Kidney (tissue), 14 donors: ENCODE measurements around the gene SLC6A16. TPM values are rescaled to one million over a fixed set of nuclear protein-coding genes. Genes with fewer than 3 reads are reported as not detected.

Experiments used
- DNase-seq, 5 donors: peaks; one replicate each; pipeline ENCODE4 v3.0.0-alpha.2; 2013 to 2020
- FAIRE-seq: peaks from 2 replicates; lab custom pipeline; 2012; peaks lifted over from hg19 to GRCh38; lab: Jason Lieb, UNC
- H3K27ac ChIP-seq, 2 donors: one replicate each; pipeline ENCODE4 v1.7.0; 2013; ENCODE audit warnings: low read depth in 2 of 2, low read length in 2 of 2, inconsistent platforms in 1 of 2
- H3K27me3 ChIP-seq: one replicate; pipeline ENCODE4 v1.7.1; 2013; ENCODE audit warnings: low read length, inconsistent platforms; ENCODE audit not compliant: control insufficient read depth, insufficient read depth
- H3K36me3 ChIP-seq, 3 donors: one replicate each; pipeline versions ENCODE4 v1.7.0 to v1.7.1; 2013; ENCODE audit warnings: low read length in 3 of 3, control low read depth in 1 of 3, inconsistent platforms in 1 of 3; ENCODE audit not compliant: insufficient read depth in 3 of 3, control insufficient read depth in 2 of 3
- H3K4me1 ChIP-seq, 3 donors: one replicate each; pipeline versions ENCODE4 v1.7.0 to v1.7.1; 2013; ENCODE audit warnings: low read length in 3 of 3, inconsistent platforms in 1 of 3, low read depth in 1 of 3; ENCODE audit not compliant: control insufficient read depth in 2 of 3, insufficient read depth in 2 of 3
- H3K4me3 ChIP-seq, 3 donors: one replicate each; pipeline versions ENCODE4 v1.7.0 to v1.8.1; 2013; ENCODE audit warnings: low read length in 3 of 3, control low read depth in 1 of 3, inconsistent platforms in 1 of 3
- H3K9ac ChIP-seq, 3 donors: one replicate each; pipeline versions ENCODE4 v1.7.0 to v1.7.1; 2013; ENCODE audit warnings: low read length in 3 of 3, control low read depth in 1 of 3, inconsistent platforms in 1 of 3
- H3K9me3 ChIP-seq, 3 donors: one replicate each; pipeline versions ENCODE4 v1.7.0 to v1.7.1; 2013; ENCODE audit warnings: low read length in 3 of 3, control low read depth in 1 of 3, inconsistent platforms in 1 of 3; ENCODE audit not compliant: control insufficient read depth in 2 of 3, insufficient read depth in 1 of 3
- intact Hi-C: fragments of 100-400 bp; cut with DNase I; formaldehyde crosslinking; loops from one replicate; pipeline ENCODE4 v1.11.1; 2022
- polyA plus RNA-seq: library from polyadenylated mRNA; stranded (reverse); fragments of 350-450 nt; fragmentation: Illumina TruSeq; extraction: RNeasy Lipid Tissue Mini Kit (QIAGEN cat#74804); gene quantifications from one replicate; pipeline ENCODE4 v1.2.3, GENCODE V29; 2014; ENCODE audit warnings: low read depth, low replicate concordance; ENCODE audit not compliant: insufficient read depth
- total RNA-seq: library from RNA; stranded (reverse); fragmentation: NEBNext Ultra II Directional; extraction: Animal tissue kit (Norgen Biotek cat#: 25700); gene quantifications from one replicate; pipeline ENCODE4 v1.2.1, GENCODE V29; 2021
- TF ChIP-seq, protein P1 (sequence below): IDR thresholded peaks from 3 replicates; pipeline ENCODE4 v1.5.1; 2012; ENCODE audit warnings: mild to moderate bottlenecking, moderate library complexity, borderline replicate concordance; ENCODE audit not compliant: insufficient read depth; ENCODE audit errors: extremely low read depth
- donor health status: control.
- donor health status: control.
- donor health status: control.
- donor health status: control.
- donor health status: control.
- donor health status: DM: yes; HTN: yes; CAD: no.
- donor health status: Normal renal cell carcinoma (clear cell type).

Gene SLC6A16
- total and polyA plus RNA-seq, 2 donors from 2014 or later, result 1.5 to 3.7 TPM

DNA sequence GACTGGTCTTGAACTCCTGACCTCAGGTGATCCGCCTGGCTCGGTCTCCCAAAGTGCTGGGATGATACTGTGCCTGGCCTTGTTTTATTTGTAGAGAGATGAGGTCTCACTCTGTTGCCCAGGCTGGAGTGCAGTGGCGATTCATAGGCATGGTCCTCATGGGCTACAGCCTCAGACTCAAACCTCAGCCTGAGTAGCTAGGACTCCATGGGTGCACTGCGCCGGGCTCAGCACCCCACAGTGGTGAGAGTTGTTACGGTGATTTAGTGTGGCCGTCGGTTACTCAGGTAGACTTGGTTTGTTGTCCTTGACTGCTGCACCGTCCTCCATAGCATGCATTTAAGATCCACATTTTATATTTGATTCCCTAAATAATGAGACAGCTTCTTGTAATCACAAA lies 80.7 kb downstream of the SLC6A16 start:
- intact Hi-C loops, result no loop called here
- no peak overlapping the region for H3K27ac ChIP-seq
- H3K4me3 ChIP-seq, result no peak overlapping the region

DNA sequence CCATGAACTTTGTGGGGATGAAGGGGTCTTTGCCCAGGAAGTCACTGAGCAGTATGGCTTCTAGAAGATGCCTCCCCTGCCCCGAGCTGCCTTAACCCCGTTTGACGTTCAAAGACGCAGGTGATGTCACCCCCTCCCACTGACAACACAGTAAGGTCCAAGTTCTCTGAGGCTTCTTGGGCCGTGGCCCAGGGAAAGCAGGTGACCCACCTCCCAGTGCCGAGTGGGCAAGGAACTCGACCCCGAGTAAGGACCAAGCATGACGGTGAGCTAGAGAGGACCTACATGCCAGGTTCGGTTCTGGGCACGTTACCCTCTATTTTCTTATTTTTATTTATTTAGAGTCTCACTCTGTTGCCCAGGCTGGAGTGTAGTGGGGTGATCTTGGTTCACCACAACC lies 81.3 kb downstream of the SLC6A16 start:
- TF ChIP-seq, protein P1, sequence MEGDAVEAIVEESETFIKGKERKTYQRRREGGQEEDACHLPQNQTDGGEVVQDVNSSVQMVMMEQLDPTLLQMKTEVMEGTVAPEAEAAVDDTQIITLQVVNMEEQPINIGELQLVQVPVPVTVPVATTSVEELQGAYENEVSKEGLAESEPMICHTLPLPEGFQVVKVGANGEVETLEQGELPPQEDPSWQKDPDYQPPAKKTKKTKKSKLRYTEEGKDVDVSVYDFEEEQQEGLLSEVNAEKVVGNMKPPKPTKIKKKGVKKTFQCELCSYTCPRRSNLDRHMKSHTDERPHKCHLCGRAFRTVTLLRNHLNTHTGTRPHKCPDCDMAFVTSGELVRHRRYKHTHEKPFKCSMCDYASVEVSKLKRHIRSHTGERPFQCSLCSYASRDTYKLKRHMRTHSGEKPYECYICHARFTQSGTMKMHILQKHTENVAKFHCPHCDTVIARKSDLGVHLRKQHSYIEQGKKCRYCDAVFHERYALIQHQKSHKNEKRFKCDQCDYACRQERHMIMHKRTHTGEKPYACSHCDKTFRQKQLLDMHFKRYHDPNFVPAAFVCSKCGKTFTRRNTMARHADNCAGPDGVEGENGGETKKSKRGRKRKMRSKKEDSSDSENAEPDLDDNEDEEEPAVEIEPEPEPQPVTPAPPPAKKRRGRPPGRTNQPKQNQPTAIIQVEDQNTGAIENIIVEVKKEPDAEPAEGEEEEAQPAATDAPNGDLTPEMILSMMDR, result no peak
- Histone ChIP-seq H3K4me1 (no peaks in the 10 kb centered on the region), H3K27ac (no peak overlapping the region), H3K27me3 (no peaks in the 10 kb centered on the region), H3K9me3 (no peaks in the 10 kb centered on the region), H3K9ac (no peak overlapping the region), H3K4me3 (no peak overlapping the region), H3K36me3 (no peaks in the 10 kb centered on the region)
- no peak for DNase-seq
- intact Hi-C loops, result no loop called here
- no peak for FAIRE-seq

More for the DNA sequence above, 80.7 kb downstream of the SLC6A16 start:
- H3K9me3 ChIP-seq, result no peaks in the 10 kb centered on the region
- no peaks in the 10 kb centered on the region for H3K4me1 ChIP-seq
- no peaks in the 10 kb centered on the region for H3K36me3 ChIP-seq
- DNase-seq (no peak), FAIRE-seq (no peak)
- TF ChIP-seq, protein P1, result no peak
- H3K27me3 ChIP-seq, result no peaks in the 10 kb centered on the region
- no peak overlapping the region for H3K9ac ChIP-seq

GRCh38 chr19:49243129-49243528 lies 81.9 kb downstream of the SLC6A16 start:
- Histone ChIP-seq H3K27me3 (no peaks in the 10 kb centered on the region), H3K9me3 (no peaks in the 10 kb centered on the region), H3K36me3 (no peaks in the 10 kb centered on the region), H3K4me1 (no peaks in the 10 kb centered on the region), H3K4me3 (no peak overlapping the region), H3K9ac (no peak overlapping the region), H3K27ac (no peak overlapping the region)
- DNase-seq (no peak), FAIRE-seq (no peak)
- TF ChIP-seq, protein P1, result no peak
- intact Hi-C loops, result no loop called here

DNA sequence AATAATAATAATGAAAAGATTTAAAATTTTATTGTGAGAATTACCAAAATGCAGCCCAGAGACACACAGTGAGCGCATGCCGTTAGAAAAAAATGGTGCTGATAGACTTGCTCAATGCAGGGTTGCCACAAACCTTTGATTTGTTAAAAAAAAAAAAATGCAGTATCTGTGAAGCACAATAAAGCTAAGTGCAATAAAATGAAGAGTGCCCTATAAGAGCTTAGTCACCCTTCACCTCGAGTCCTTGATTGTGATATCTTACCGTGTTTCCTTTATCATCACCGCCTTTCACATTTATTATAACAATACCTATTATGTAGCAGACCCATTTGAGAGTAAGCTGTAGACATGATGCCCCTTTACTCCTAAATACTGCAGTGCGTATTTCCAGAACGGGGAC lies 83.2 kb downstream of the SLC6A16 start:
- no peaks in the 10 kb centered on the region for H3K4me1 ChIP-seq
- TF ChIP-seq, protein P1, result no peak
- FAIRE-seq (no peak), DNase-seq (no peak)
- H3K9ac ChIP-seq, result no peak overlapping the region
- no peak overlapping the region for H3K27ac ChIP-seq
- H3K36me3 ChIP-seq, result no peaks in the 10 kb centered on the region
- H3K9me3 ChIP-seq, result no peaks in the 10 kb centered on the region
- no peaks in the 10 kb centered on the region for H3K27me3 ChIP-seq
- H3K4me3 ChIP-seq, result no peak overlapping the region
- intact Hi-C loops, result no loop called here
